ENCODE results near the gene PSMD11. TPM values are rescaled to one million over a fixed set of nuclear protein-coding genes. Genes with fewer than 3 reads are reported as not detected.

PSMD11 gene
- total and polyA plus RNA-seq, 7 donors = 118 to 326 (median 207) TPM

GRCh38 chr17:32486111-32486700 lies 41.9 kb downstream of the PSMD11 start:
- intact Hi-C loops (cut with DNase I) = loop anchor here in 1 of 2 donors (10.0 kb wide), 1 partner anchor 269 kb away; no protein-coding TSS in a partner anchor
- Histone ChIP-seq H3K36me3 (ENCODE audit: insufficient read depth in 1 of 2, low read depth in 1 of 2) (peaks cover 0 to 39% of the 10 kb centered on the region in 2 donors), H3K27me3 (ENCODE audit: insufficient read depth in 3 of 3, low read length in 2 of 3) (no peaks in the 10 kb centered on the region), H3K4me3 (peak overlapping the region; percentile 66), H3K9me3 (no peaks in the 10 kb centered on the region), H3K27ac (peak overlapping the region; percentile 88), H3K4me1 (peaks cover 22% of the 10 kb centered on the region)
- 2 to 7% (median 5%) methylated on average over 26 to 72 of the region's 72 CpGs for WGBS, 3 donors
- no peak for TF ChIP-seq CTCF (IDR thresholded peaks at IDR 0.05)
- DNase-seq (peak; percentile 81 to 87), ATAC-seq (peak; percentile 82 to 84 (median 82))

- Histone ChIP-seq H3K27me3 (ENCODE audit: insufficient read depth in 3 of 3, low read length in 2 of 3) (no peaks in the 10 kb centered on the region), H3K4me3 (peak within 1 kb of the TSS; percentile 66), H3K9me3 (no peaks in the 10 kb centered on the region), H3K27ac (peak within 1 kb of the TSS; percentile 88), H3K36me3 (ENCODE audit: insufficient read depth in 1 of 2, low read depth in 1 of 2) (peaks cover 0 to 32% of the 10 kb centered on the region in 2 donors), H3K4me1 (peaks cover 22% of the 10 kb centered on the region)
- TF ChIP-seq CTCF (IDR thresholded peaks at IDR 0.05) = no peak
- intact Hi-C loops (cut with DNase I) = loop anchor here in 1 of 2 donors (10.0 kb wide), 1 partner anchor 268 kb away; no protein-coding TSS in a partner anchor
- DNase-seq (peak; percentile 73 to 86), ATAC-seq (peak; percentile 32 to 53 (median 46))
- 0 to 1% (median 0%) methylated on average over 15 to 135 of the region's 135 CpGs for WGBS, 3 donors
Observed at GRCh38 chr17:32486701-32487472, 42.6 kb downstream of the PSMD11 start, which contains the start of gene CDK5R1. Gene CDK5R1 (plus strand): TSS chr17:32486993. CDS start chr17:32487621, 628 bp downstream.

- Histone ChIP-seq H3K4me3 (peak overlapping the region; percentile 65), H3K36me3 (ENCODE audit: insufficient read depth in 1 of 2, low read depth in 1 of 2) (peaks cover 0 to 25% of the 10 kb centered on the region in 2 donors), H3K27me3 (ENCODE audit: insufficient read depth in 3 of 3, low read length in 2 of 3) (no peaks in the 10 kb centered on the region), H3K4me1 (peaks cover 22% of the 10 kb centered on the region), H3K27ac (no peak overlapping the region), H3K9me3 (no peaks in the 10 kb centered on the region)
- TF ChIP-seq CTCF (IDR thresholded peaks at IDR 0.05) = no peak
- intact Hi-C loops (cut with DNase I) = loop anchor here in 1 of 2 donors (10.0 kb wide), 1 partner anchor 267 kb away; no protein-coding TSS in a partner anchor
- WGBS, 3 donors = 36 to 45% (median 43%) methylated on average over 52 to 59 of the region's 59 CpGs
- ATAC-seq (no peak), DNase-seq (no peak)
Observed at GRCh38 chr17:32487473-32488176, 43.3 kb downstream of the PSMD11 start.

- Histone ChIP-seq H3K4me3 (peak overlapping the region; percentile 65), H3K27me3 (ENCODE audit: insufficient read depth in 3 of 3, low read length in 2 of 3) (no peaks in the 10 kb centered on the region), H3K9me3 (no peaks in the 10 kb centered on the region), H3K36me3 (ENCODE audit: insufficient read depth in 1 of 2, low read depth in 1 of 2) (peaks cover 0 to 20% of the 10 kb centered on the region in 2 donors), H3K27ac (no peak overlapping the region), H3K4me1 (peaks cover 20% of the 10 kb centered on the region)
- WGBS, 3 donors = 91 to 92% (median 92%) methylated on average over 16 of the region's 16 CpGs
- ATAC-seq (no peak), DNase-seq (no peak)
- intact Hi-C loops (cut with DNase I) = loop anchor here in 1 of 2 donors (10.0 kb wide), 1 partner anchor 267 kb away; no protein-coding TSS in a partner anchor
- no peak for TF ChIP-seq CTCF (IDR thresholded peaks at IDR 0.05)
Observed at GRCh38 chr17:32488177-32488542, 43.9 kb downstream of the PSMD11 start.

Measured in psoas muscle (tissue), 8 donors.